Measurements from ENCODE around the gene EFL1. TPM values are rescaled to one million over a fixed set of nuclear protein-coding genes. Genes with fewer than 3 reads are reported as not detected.
A peak's percentile ranks its signal among the peaks of the same experiment; 100 is the strongest.

The EFL1 gene
- total and polyA plus RNA-seq, 5 experiments from 2014 or later = 10.5 to 22.6 (median 15.9) TPM

GRCh38 chr15:82098674-82099073 is 163.9 kb downstream of the EFL1 start:
- Mint-ChIP-seq H3K4me3 (no peak overlapping the region), H3K27ac (no peak overlapping the region), H3K4me1 (no peaks in the 10 kb centered on the region), H3K36me3 (no peaks in the 10 kb centered on the region), H3K27me3 (peaks cover 2 to 7% (median 4%) of the 10 kb centered on the region in 5 donors), H3K9me3 (peaks cover 0 to 2% (median 0%) of the 10 kb centered on the region in 9 donors)
- no peak for DNase-seq
- POLR2A ChIA-PET = no interaction called here
- ATAC-seq = no peak

GRCh38 chr15:82095803-82096202 is 166.7 kb downstream of the EFL1 start:
- no peak for ATAC-seq
- DNase-seq = no peak
- POLR2A ChIA-PET = no interaction called here
- Mint-ChIP-seq H3K9me3 (peaks cover 0 to 5% (median 0%) of the 10 kb centered on the region in 9 donors), H3K27me3 (peaks cover 2 to 4% (median 4%) of the 10 kb centered on the region in 5 donors), H3K4me3 (no peak overlapping the region), H3K36me3 (no peaks in the 10 kb centered on the region), H3K4me1 (no peaks in the 10 kb centered on the region), H3K27ac (no peak overlapping the region)

GRCh38 chr15:82093774-82094211 is 168.7 kb downstream of the EFL1 start:
- POLR2A ChIA-PET = no interaction called here
- peaks cover 0 to 4% (median 0%) of the 10 kb centered on the region in 5 donors for H3K27me3 Mint-ChIP-seq
- peaks cover 0 to 5% (median 0%) of the 10 kb centered on the region in 9 donors for H3K9me3 Mint-ChIP-seq
- H3K27ac Mint-ChIP-seq = no peak overlapping the region
- no peaks in the 10 kb centered on the region for H3K4me1 Mint-ChIP-seq
- no peak overlapping the region for H3K4me3 Mint-ChIP-seq
- DNase-seq = no peak
- no peak for ATAC-seq
- no peaks in the 10 kb centered on the region for H3K36me3 Mint-ChIP-seq

- POLR2A ChIA-PET = no interaction called here
- no peak for DNase-seq
- Mint-ChIP-seq H3K36me3 (no peaks in the 10 kb centered on the region), H3K27ac (no peak overlapping the region), H3K4me3 (no peak overlapping the region), H3K9me3 (peaks cover 0 to 5% (median 0%) of the 10 kb centered on the region in 9 donors), H3K4me1 (no peaks in the 10 kb centered on the region), H3K27me3 (peaks cover 0 to 4% (median 0%) of the 10 kb centered on the region in 5 donors)
- no peak for ATAC-seq
These were observed 169.2 kb downstream of the EFL1 start for GRCh38 chr15:82093325-82093724.

- Mint-ChIP-seq H3K27ac (no peak overlapping the region), H3K27me3 (peaks cover 0 to 4% (median 0%) of the 10 kb centered on the region in 5 donors), H3K4me1 (no peaks in the 10 kb centered on the region), H3K4me3 (no peak overlapping the region), H3K36me3 (no peaks in the 10 kb centered on the region), H3K9me3 (peaks cover 0 to 5% (median 0%) of the 10 kb centered on the region in 9 donors)
- DNase-seq (no peak), ATAC-seq (no peak)
- POLR2A ChIA-PET = no interaction called here
These were observed 170.8 kb downstream of the EFL1 start for GRCh38 chr15:82091636-82092140.

- no peak for ATAC-seq
These were observed 176.1 kb downstream of the EFL1 start for GRCh38 chr15:82086243-82086995.

GRCh38 chr15:82081914-82082762 is 180.4 kb downstream of the EFL1 start:
- ATAC-seq = no peak
- no peaks in the 10 kb centered on the region for H3K36me3 Mint-ChIP-seq
- POLR2A ChIA-PET = no interaction called here
- no peak for DNase-seq
- H3K27ac Mint-ChIP-seq = peak overlapping the region in 1 of 10 donors; percentile 34
- H3K9me3 Mint-ChIP-seq = no peaks in the 10 kb centered on the region
- H3K4me1 Mint-ChIP-seq = no peaks in the 10 kb centered on the region
- no peak overlapping the region for H3K4me3 Mint-ChIP-seq
- peaks cover 5 to 25% (median 12%) of the 10 kb centered on the region in 5 donors for H3K27me3 Mint-ChIP-seq

More at GRCh38 chr15:82086243-82086995, 176.1 kb downstream of the EFL1 start:
- peak overlapping the region in 1 of 10 donors; percentile 24 for H3K27ac Mint-ChIP-seq
- POLR2A ChIA-PET = interaction anchor here (0.7 kb wide), 1 partner anchor 244 kb away, joined by 4 read pairs; no protein-coding TSS in a partner anchor
- H3K36me3 Mint-ChIP-seq = no peaks in the 10 kb centered on the region
- H3K9me3 Mint-ChIP-seq = no peaks in the 10 kb centered on the region
- no peaks in the 10 kb centered on the region for H3K4me1 Mint-ChIP-seq
- no peak overlapping the region for H3K4me3 Mint-ChIP-seq
- no peak for DNase-seq
- H3K27me3 Mint-ChIP-seq = peaks cover 2 to 8% (median 3%) of the 10 kb centered on the region in 5 donors

GRCh38 chr15:82080774-82081173 is 181.8 kb downstream of the EFL1 start:
- no peak overlapping the region for H3K27ac Mint-ChIP-seq
- POLR2A ChIA-PET = no interaction called here
- no peak for ATAC-seq
- no peak overlapping the region for H3K4me3 Mint-ChIP-seq
- peaks cover 5 to 25% (median 18%) of the 10 kb centered on the region in 5 donors for H3K27me3 Mint-ChIP-seq
- H3K36me3 Mint-ChIP-seq = no peaks in the 10 kb centered on the region
- no peaks in the 10 kb centered on the region for H3K9me3 Mint-ChIP-seq
- H3K4me1 Mint-ChIP-seq = no peaks in the 10 kb centered on the region
- DNase-seq = no peak

Other genes with a start within 250 kb of the EFL1 start
- gene MEX3B, start 216.7 kb downstream of the EFL1 start, total RNA-seq = 1 to 10 TPM; 1.5 to 1.8 TPM
- not detected for gene MEX3B, start 216.7 kb downstream of the EFL1 start, polyA plus RNA-seq
- gene SAXO2, start 84 bp upstream of the EFL1 start, total RNA-seq = 1 to 10 TPM; 3.9 to 5.1 TPM
- 1 to 10 TPM in 2 of 3 donors, not detected in 1; 2.1 TPM for gene SAXO2, start 84 bp upstream of the EFL1 start, polyA plus RNA-seq
- gene GOLGA6L10, start 86.7 kb upstream of the EFL1 start, total RNA-seq = 1 to 10 TPM; 3.8 to 4.7 TPM
- under 1 TPM in 2 of 3 donors, not detected in 1; 0.05 to 0.30 TPM for gene GOLGA6L10, start 86.7 kb upstream of the EFL1 start, polyA plus RNA-seq
- gene GOLGA6L9, start 167.1 kb upstream of the EFL1 start, total RNA-seq = 1 to 10 TPM; 7.4 TPM
- under 1 TPM; 0.47 to 0.75 (median 0.61) TPM for gene GOLGA6L9, start 167.1 kb upstream of the EFL1 start, polyA plus RNA-seq

Measured in naive thymus-derived CD8-positive, alpha-beta T cell (primary cell).